Measurements from ENCODE around the gene POLH. TPM values are rescaled to one million over a fixed set of nuclear protein-coding genes. Genes with fewer than 3 reads are reported as not detected.
A peak's percentile ranks its signal among the peaks of the same experiment; 100 is the strongest.

The POLH gene
- total and polyA plus RNA-seq, 9 of the 15 experiments (the other 6 are each of a cell fraction or from before 2014, with no cell fraction given) = 5.8 to 31.6 (median 20.6) TPM

DNA sequence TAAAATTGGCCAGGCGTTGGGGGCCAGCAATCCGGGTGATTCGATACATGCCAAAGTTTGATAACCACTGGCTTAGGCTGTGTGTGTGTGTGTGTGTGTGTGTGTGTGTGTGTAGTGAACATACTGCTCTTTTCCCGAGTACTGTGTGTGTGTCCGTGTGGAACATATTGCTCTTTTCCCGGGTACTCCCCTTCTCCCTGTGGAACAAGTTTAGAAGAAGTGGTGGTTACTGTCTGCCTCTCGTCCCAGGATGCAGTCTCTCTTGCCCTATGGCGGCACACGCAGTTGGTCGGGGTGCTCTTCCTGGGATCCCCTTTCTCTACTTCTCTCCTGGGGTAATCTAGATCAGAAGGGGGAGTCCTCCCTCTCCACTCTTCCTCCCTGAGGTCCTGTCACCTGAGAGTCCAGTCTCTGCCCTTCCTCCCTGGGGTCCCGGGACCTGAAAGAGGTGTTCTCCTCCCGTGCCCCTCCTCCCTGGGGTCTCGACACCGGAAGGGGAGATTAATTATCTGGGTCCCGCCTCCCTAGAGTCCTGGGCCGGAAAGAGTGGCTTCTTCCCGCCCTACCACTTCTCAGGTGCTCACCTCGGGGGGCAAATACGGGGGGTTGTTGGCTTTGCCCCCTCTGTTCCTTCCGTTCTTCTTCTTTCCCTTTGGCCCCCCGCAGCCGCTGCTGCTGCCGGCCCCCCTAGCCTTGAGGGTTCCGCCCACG, 52.6 kb downstream of the POLH start (continued):
- TF ChIP-seq HMGN3 (IDR thresholded peaks at IDR 0.05; ENCODE audit: borderline replicate concordance, extremely low read depth, insufficient read length, low read depth, low read length) (no peak), HBP1 (CRISPR knock-in tag; IDR thresholded peaks at IDR 0.05) (peak; percentile 97), RBM39 (optimal IDR thresholded peaks at IDR 0.05; ENCODE audit: low read depth, low read length) (no peak), PHF8 (IDR thresholded peaks at IDR 0.05; ENCODE audit: borderline replicate concordance, low read length) (peak; percentile 43; the same call in 1 of the 2 replicates), CBX5 (IDR thresholded peaks at IDR 0.05; ENCODE audit: borderline replicate concordance, low read depth) (no peak), BRCA1 (IDR thresholded peaks at IDR 0.05) (no peak), BRCA1 (CRISPR knock-in tag; IDR thresholded peaks at IDR 0.05) (no peak), HEY1 (CRISPR knock-in tag; IDR thresholded peaks at IDR 0.05; ENCODE audit: borderline replicate concordance) (no peak), RBM25 (IDR thresholded peaks at IDR 0.05; ENCODE audit: low read depth, low read length, severe bottlenecking) (no peak), SMAD4 (CRISPR knock-in tag; conservative IDR thresholded peaks at IDR 0.05) (peak; percentile 76), FIP1L1 (IDR thresholded peaks at IDR 0.05; ENCODE audit: low read depth, low read length, poor library complexity, severe bottlenecking) (no peak), ZNF449 (CRISPR knock-in tag; IDR thresholded peaks at IDR 0.05) (no peak), ZNF436 (CRISPR knock-in tag; IDR thresholded peaks at IDR 0.05) (no peak), RBM15 (IDR thresholded peaks at IDR 0.05; ENCODE audit: insufficient read depth, low read length) (no peak), ZNF224 (CRISPR knock-in tag; IDR thresholded peaks at IDR 0.05) (no peak), PTTG1 (tag; IDR thresholded peaks at IDR 0.05; ENCODE audit: low read depth) (no peak; the same call in 1 of the 2 replicates), HNRNPH1 (optimal IDR thresholded peaks at IDR 0.05; ENCODE audit: low read depth, low read length) (no peak), NCOR1 (IDR thresholded peaks at IDR 0.05) (no peak), MAZ (CRISPR knock-in tag; conservative IDR thresholded peaks at IDR 0.05 in 1 of 2, IDR thresholded peaks at IDR 0.05 in 1 of 2) (peak; percentile 35 to 37; a peak in 3 of 4 replicates), ZNF217 (CRISPR knock-in tag; IDR thresholded peaks at IDR 0.05) (no peak), ZNF507 (tag; conservative IDR thresholded peaks at IDR 0.05) (no peak), ZNF695 (CRISPR knock-in tag; IDR thresholded peaks at IDR 0.05) (no peak), ZNF717 (CRISPR knock-in tag; IDR thresholded peaks at IDR 0.05) (peak; percentile 74; the same call in 1 of the 2 replicates), SRSF9 (IDR thresholded peaks at IDR 0.05; ENCODE audit: borderline replicate concordance, low read depth, low read length) (no peak), ZNF398 (CRISPR knock-in tag; IDR thresholded peaks at IDR 0.05) (no peak)
